SK-N-SH treated with all-trans-retinoic acid at 6 μM for 48 hours (cell line): Measurements from ENCODE around the gene CLEC16A.

Experiments used
- ATAC-seq: fragments of 200-7000 bp; cut with Tn5 transposase; 3 replicates; pipeline ENCODE4 v1.9.1; 2020; ENCODE audit warnings: mild to moderate bottlenecking, moderate library complexity
- ARNTL ChIP-seq: fragments of 450-650 bp; formaldehyde crosslinking; IDR thresholded peaks from 2 replicates; pipeline ENCODE4 v1.5.0; 2020; ENCODE audit warnings: low read depth, mild to moderate bottlenecking, moderate library complexity, borderline replicate concordance
- CSDC2 ChIP-seq: fragments of 250-450 bp; sonication (Bioruptor Pico); IDR thresholded peaks from 2 replicates; pipeline ENCODE4 v1.5.0; 2020; ENCODE audit warnings: mild to moderate bottlenecking, moderate library complexity
- ESRRG ChIP-seq: fragments of 250-450 bp; sonication (Bioruptor Pico); IDR thresholded peaks from 2 replicates; pipeline ENCODE4 v1.6.1; 2021; ENCODE audit warnings: mild to moderate bottlenecking
- GLIS3 ChIP-seq: fragments of 250-450 bp; sonication (Bioruptor Pico); IDR thresholded peaks from 2 replicates; pipeline ENCODE4 v1.5.0; 2020; ENCODE audit warnings: mild to moderate bottlenecking, moderate library complexity
- ISL1 ChIP-seq: fragments of 250-450 bp; sonication (Bioruptor Pico); IDR thresholded peaks from 2 replicates; pipeline ENCODE4 v2.1.2; 2022; ENCODE audit warnings: mild to moderate bottlenecking, moderate library complexity
- OSR1 ChIP-seq: fragments of 250-450 bp; sonication (Bioruptor Pico); IDR thresholded peaks from 2 replicates; pipeline ENCODE4 v1.8.0; 2022; ENCODE audit warnings: moderate library complexity, mild to moderate bottlenecking, inconsistent platforms
- PPARA ChIP-seq: fragments of 250-450 bp; sonication (Bioruptor Pico); IDR thresholded peaks from 2 replicates; pipeline ENCODE4 v1.5.0; 2020; ENCODE audit warnings: mild to moderate bottlenecking, borderline replicate concordance
- RARB ChIP-seq: fragments of 250-450 bp; sonication (Bioruptor Pico); IDR thresholded peaks from 2 replicates; pipeline ENCODE4 v1.8.0; 2021; ENCODE audit warnings: mild to moderate bottlenecking, moderate library complexity
- SNAI2 ChIP-seq: fragments of 250-450 bp; sonication (Bioruptor Pico); IDR thresholded peaks from 2 replicates; pipeline ENCODE4 v1.5.0; 2020; ENCODE audit warnings: mild to moderate bottlenecking, moderate library complexity
- TCF4 ChIP-seq: fragments of 250-450 bp; sonication (Bioruptor Pico); IDR thresholded peaks from 2 replicates; pipeline ENCODE4 v1.8.0; 2021; ENCODE audit warnings: mild to moderate bottlenecking, moderate library complexity, borderline replicate concordance
- TOX ChIP-seq: fragments of 250-450 bp; sonication (Bioruptor Pico); IDR thresholded peaks from 2 replicates; pipeline ENCODE4 v1.8.0; 2021; ENCODE audit warnings: mild to moderate bottlenecking, moderate library complexity, borderline replicate concordance
- ZFP3 ChIP-seq: fragments of 250-450 bp; sonication (Bioruptor Pico); IDR thresholded peaks from 2 replicates; pipeline ENCODE4 v1.5.0; 2020; ENCODE audit warnings: mild to moderate bottlenecking, moderate library complexity
- ZFP30 ChIP-seq: fragments of 450-650 bp; formaldehyde crosslinking; IDR thresholded peaks from 2 replicates; pipeline ENCODE4 v1.5.0; 2022; ENCODE audit warnings: mild to moderate bottlenecking, moderate library complexity
- ZNF565 ChIP-seq: fragments of 450-650 bp; formaldehyde crosslinking; conservative IDR thresholded peaks from 2 replicates; pipeline ENCODE4 v1.5.0; 2020; ENCODE audit warnings: low read depth, mild to moderate bottlenecking, moderate library complexity
- ZNF8 ChIP-seq: fragments of 450-650 bp; formaldehyde crosslinking; IDR thresholded peaks from 2 replicates; pipeline ENCODE4 v1.5.0; 2020; ENCODE audit warnings: mild to moderate bottlenecking, moderate library complexity
- TF ChIP-seq, protein P1 (sequence below): fragments of 250-450 bp; sonication (Bioruptor Pico); IDR thresholded peaks from 2 replicates; pipeline ENCODE4 v1.8.0; 2021; ENCODE audit warnings: low read depth, mild to moderate bottlenecking, moderate library complexity, borderline replicate concordance
- TF ChIP-seq, protein P2 (sequence below): fragments of 250-450 bp; sonication (Bioruptor Pico); IDR thresholded peaks from 2 replicates; pipeline ENCODE4 v1.8.0; 2020; ENCODE audit warnings: mild to moderate bottlenecking, moderate library complexity, borderline replicate concordance
- TF ChIP-seq, protein P3 (sequence below): fragments of 250-450 bp; sonication (Bioruptor Pico); IDR thresholded peaks from 2 replicates; pipeline ENCODE4 v1.5.0; 2020; ENCODE audit warnings: mild to moderate bottlenecking, moderate library complexity
- TF ChIP-seq, protein P4 (sequence below): fragments of 250-450 bp; sonication (Bioruptor Pico); IDR thresholded peaks from 2 replicates; pipeline ENCODE4 v1.5.1; 2020; ENCODE audit warnings: low read depth, mild to moderate bottlenecking, moderate library complexity

Gene CLEC16A

DNA sequence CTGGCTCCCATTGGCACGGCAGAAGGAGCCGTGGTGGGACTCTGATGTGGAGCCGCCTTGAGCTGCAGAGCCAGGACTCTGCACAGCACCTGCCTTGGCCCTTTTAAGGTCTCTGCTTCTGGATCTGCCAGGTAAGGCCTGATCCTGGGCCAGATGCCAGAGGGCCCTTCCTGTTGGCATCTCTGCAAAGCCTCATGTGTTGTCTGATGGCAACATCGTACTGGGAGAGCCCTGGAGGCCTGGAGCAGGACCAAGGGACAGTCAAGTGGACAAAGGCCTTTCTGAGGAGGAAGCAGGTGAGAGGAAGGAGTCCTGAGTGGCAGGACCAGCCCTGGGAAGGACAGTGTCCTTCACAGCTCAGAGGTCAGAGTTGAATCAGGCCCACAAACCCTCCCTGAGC, 285.5 kb downstream of the CLEC16A start:
- no peak for ATAC-seq
- TF ChIP-seq ZNF565 (no peak), ZFP3 (CRISPR knock-in tag) (no peak), ISL1 (CRISPR knock-in tag) (no peak), SNAI2 (CRISPR knock-in tag) (no peak), ESRRG (no peak), CSDC2 (CRISPR knock-in tag) (no peak), ARNTL (CRISPR knock-in tag) (no peak), OSR1 (CRISPR knock-in tag) (no peak), RARB (CRISPR knock-in tag) (no peak), TCF4 (CRISPR knock-in tag) (no peak), TOX (CRISPR knock-in tag) (no peak), ZNF8 (no peak)
- TF ChIP-seq, protein P1, sequence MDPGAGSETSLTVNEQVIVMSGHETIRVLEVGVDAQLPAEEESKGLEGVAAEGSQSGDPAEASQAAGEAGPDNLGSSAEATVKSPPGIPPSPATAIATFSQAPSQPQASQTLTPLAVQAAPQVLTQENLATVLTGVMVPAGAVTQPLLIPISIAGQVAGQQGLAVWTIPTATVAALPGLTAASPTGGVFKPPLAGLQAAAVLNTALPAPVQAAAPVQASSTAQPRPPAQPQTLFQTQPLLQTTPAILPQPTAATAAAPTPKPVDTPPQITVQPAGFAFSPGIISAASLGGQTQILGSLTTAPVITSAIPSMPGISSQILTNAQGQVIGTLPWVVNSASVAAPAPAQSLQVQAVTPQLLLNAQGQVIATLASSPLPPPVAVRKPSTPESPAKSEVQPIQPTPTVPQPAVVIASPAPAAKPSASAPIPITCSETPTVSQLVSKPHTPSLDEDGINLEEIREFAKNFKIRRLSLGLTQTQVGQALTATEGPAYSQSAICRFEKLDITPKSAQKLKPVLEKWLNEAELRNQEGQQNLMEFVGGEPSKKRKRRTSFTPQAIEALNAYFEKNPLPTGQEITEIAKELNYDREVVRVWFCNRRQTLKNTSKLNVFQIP (CRISPR knock-in tag): no peak
- TF ChIP-seq, protein P2, sequence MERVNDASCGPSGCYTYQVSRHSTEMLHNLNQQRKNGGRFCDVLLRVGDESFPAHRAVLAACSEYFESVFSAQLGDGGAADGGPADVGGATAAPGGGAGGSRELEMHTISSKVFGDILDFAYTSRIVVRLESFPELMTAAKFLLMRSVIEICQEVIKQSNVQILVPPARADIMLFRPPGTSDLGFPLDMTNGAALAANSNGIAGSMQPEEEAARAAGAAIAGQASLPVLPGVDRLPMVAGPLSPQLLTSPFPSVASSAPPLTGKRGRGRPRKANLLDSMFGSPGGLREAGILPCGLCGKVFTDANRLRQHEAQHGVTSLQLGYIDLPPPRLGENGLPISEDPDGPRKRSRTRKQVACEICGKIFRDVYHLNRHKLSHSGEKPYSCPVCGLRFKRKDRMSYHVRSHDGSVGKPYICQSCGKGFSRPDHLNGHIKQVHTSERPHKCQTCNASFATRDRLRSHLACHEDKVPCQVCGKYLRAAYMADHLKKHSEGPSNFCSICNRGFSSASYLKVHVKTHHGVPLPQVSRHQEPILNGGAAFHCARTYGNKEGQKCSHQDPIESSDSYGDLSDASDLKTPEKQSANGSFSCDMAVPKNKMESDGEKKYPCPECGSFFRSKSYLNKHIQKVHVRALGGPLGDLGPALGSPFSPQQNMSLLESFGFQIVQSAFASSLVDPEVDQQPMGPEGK: no peak
- TF ChIP-seq, protein P3, sequence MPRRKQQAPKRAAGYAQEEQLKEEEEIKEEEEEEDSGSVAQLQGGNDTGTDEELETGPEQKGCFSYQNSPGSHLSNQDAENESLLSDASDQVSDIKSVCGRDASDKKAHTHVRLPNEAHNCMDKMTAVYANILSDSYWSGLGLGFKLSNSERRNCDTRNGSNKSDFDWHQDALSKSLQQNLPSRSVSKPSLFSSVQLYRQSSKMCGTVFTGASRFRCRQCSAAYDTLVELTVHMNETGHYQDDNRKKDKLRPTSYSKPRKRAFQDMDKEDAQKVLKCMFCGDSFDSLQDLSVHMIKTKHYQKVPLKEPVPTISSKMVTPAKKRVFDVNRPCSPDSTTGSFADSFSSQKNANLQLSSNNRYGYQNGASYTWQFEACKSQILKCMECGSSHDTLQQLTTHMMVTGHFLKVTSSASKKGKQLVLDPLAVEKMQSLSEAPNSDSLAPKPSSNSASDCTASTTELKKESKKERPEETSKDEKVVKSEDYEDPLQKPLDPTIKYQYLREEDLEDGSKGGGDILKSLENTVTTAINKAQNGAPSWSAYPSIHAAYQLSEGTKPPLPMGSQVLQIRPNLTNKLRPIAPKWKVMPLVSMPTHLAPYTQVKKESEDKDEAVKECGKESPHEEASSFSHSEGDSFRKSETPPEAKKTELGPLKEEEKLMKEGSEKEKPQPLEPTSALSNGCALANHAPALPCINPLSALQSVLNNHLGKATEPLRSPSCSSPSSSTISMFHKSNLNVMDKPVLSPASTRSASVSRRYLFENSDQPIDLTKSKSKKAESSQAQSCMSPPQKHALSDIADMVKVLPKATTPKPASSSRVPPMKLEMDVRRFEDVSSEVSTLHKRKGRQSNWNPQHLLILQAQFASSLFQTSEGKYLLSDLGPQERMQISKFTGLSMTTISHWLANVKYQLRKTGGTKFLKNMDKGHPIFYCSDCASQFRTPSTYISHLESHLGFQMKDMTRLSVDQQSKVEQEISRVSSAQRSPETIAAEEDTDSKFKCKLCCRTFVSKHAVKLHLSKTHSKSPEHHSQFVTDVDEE (CRISPR knock-in tag): no peak
- TF ChIP-seq, protein P4, sequence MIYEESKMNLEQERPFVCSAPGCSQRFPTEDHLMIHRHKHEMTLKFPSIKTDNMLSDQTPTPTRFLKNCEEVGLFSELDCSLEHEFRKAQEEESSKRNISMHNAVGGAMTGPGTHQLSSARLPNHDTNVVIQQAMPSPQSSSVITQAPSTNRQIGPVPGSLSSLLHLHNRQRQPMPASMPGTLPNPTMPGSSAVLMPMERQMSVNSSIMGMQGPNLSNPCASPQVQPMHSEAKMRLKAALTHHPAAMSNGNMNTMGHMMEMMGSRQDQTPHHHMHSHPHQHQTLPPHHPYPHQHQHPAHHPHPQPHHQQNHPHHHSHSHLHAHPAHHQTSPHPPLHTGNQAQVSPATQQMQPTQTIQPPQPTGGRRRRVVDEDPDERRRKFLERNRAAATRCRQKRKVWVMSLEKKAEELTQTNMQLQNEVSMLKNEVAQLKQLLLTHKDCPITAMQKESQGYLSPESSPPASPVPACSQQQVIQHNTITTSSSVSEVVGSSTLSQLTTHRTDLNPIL (CRISPR knock-in tag): no peak

DNA sequence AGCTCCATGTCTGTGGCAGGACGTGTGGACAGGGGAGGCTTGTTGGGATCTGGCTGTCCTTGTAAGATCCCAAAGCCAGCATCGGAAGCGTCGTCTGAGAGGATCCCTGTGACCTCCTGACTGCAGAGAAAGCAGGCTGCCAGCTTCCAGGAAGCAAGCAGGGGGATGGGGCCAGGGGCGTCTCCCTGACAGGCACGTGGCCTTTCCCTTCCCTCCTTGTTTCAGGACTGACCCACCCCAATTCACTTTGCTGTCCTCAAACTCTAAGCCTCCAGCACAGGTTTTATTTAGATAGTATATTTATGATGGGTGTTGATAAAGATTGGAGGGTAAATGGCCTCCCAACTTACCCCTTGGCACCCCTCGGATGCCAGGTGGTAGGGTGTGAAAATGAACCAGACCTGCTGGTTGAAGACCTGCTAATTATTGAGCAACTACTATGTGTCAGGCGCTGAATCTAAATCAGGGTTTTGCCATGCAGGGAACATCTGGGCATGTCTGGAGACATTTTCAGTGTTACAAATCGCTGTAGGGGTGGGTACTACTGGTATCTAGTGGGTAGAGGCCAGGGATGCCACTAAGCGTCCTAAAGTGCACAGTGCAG, 287.1 kb downstream of the CLEC16A start:
- ATAC-seq: no peak
- TF ChIP-seq ZFP30 (CRISPR knock-in tag) (no peak), TCF4 (CRISPR knock-in tag) (no peak), PPARA (CRISPR knock-in tag) (no peak), SNAI2 (CRISPR knock-in tag) (no peak), GLIS3 (no peak), ISL1 (CRISPR knock-in tag) (no peak), RARB (CRISPR knock-in tag) (no peak)
- TF ChIP-seq, protein P2: no peak
